Midbrain (tissue), 1 donor: ENCODE measurements around the gene TSPAN4.

Experiments used
- DNase-seq: peaks from one replicate; lab custom pipeline; 2025; lab: John Stamatoyannopoulos, UW

Gene TSPAN4

DNA sequence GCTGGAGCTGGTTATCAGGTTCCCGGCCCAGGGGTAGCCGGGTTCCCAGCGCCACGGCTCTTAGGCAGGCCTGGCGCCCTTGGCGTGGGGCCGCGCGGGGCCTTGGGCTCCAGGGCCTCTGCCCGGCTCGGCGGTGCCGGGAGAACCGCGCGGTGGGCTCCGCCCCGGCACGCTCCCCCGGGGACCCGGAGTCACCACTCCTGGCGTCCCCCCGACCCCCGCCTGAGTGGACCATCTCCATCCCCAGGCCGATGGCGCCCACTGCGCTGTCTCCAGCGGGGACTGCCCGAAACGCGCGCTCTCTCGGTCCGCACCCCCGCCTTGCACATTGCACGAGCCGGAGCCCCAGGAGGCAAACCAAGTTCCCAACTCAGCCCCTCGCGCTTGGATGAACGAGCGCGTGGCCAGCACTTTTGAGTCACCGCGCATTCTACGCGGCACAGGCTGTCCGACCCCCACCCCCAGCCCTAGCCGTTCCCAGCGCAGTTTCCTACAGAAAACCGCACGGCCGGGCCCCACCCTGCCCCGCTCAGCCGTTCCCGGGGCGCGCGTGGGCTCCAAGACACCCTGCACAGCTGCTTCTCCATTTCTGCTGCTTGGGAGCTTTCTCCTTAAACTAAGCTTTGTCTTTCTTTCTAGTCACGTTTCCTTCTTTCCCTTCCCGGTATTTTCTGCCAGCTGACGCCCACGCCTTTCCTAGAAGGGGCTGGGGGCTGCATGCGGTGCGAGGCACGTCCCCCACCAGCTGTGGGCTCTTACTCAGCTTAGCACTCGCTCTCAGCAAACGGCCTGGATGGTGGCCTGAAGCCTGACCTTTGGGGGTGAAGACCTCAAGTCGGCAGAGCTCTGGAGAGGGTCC lies 68.6 kb downstream of the TSPAN4 start:
- DNase-seq = peak; percentile 16

DNA sequence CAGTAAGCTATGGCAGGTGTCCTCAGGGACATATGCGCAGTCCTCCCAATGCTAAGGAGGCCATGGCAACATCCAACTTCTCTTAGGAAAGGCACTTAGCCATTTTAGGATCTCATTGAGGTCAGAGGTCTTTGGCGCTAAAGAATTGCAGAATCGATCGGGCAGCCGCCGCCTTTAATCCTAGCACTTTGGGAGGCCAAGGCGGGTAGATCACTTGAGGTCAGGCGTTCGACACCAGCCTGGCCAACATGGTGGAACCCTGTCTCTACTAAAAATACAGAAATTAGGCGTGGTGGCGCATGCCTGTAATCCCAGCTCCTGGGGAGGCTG lies 69.2 kb downstream of the TSPAN4 start:
- no peak for DNase-seq

GRCh38 chr11:912266-912665 lies 69.6 kb downstream of the TSPAN4 start:
- no peak for DNase-seq

DNA sequence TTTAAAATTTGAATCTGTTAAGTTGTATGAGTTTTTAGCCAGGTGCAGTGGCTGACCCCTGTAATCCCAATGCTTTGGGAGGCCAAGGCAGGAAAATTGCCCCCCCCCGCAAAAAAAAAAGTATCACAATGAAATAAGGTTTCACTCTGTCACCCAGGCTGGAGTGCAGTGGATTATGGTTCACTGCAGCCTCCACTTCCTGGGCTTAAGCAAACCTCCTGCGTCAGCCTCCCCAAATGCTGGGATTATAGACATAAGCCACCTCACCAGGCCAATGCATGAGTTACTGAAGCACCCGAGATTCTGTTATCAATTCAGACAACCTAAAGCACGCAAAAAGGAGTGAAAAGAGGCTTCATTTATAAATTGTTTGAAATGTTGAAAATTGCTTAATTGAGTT lies 70.4 kb downstream of the TSPAN4 start:
- no peak for DNase-seq

GRCh38 chr11:914204-914603 lies 71.6 kb downstream of the TSPAN4 start:
- no peak for DNase-seq

DNA sequence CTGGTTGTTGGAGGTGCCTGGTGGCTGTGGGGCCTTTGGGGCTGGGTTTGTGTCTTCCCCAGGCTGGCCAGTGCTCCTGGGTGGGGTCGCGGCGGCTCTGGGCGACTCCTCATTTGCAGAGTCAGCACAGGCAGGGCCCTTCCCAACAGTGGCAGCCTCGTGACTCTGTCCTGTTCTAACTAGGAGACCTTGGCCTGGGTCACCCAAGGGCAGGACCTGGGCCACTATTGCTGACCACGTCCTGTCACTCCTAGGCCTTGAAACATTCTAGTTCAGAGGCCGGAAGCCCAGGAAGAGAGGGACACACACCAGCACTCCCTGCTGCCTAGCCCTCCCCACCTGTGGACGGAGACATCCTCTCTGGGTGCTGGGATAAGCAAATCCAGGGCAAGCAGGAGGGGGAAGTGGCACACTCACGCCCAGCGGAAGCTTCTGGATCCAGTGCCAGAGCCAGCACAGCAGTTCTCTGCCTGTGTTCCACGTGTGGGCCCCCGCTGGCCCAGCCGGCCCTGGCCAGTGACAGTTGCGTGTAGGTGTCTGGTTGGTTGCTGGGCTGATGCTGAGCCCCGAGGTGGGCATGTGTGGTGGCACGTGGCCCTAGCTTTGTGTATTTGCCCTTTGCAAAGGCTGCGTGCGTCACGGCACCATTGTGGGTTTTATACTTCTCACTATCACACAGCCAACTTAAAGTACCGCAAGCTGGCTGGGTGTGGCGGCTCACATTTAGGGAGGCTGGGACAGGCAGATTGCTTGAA lies 72.3 kb downstream of the TSPAN4 start:
- no peak for DNase-seq
